ENCODE results near the gene TRIM56.

Gene TRIM56

DNA sequence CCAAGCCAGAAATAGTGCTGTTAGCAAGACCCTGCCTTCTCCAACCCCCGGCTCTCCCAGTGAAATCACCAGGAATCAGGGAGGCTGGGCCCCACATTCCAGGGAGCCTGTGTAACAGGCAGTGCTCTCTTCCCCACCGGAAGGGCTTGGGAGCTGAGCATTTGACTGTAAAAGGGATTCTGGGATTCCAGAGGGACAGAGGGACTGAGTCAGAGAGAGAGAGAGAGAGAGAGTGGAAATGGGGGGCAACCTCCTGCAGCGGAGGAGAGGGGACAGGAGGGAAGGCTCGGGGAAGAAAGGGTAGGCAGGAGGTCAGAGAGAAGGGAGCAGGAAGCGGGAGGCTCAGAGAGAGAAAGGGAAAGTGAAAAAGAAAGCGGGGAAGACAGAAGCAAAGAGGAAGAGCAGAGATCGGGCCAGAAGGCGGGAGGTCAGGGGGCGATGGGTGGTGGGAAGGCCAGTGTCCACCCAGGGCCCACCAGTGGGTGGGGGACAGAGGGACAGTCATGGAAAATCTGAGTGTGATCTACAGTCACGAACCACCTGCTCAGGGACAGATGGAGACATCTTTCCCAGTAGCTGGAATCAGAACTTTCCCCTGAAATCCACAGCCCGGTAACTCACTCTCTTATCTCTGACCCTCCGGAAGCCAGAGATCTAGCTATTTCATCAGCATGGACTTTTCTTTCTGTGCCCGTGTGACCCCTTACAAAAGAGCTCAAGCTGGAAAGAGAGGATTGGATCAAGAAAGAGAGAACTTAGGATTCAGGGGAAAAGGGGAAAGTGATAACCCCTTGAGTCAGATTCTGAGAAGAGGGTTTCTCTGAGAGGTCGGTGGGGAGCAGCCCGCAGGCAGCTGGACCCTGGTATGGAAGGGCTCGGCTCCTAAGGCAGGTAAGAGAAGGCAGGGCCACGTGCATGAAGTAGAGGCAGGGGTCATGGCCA, 37.0 kb downstream of the TRIM56 start:
- DNase-seq: no peak

DNA sequence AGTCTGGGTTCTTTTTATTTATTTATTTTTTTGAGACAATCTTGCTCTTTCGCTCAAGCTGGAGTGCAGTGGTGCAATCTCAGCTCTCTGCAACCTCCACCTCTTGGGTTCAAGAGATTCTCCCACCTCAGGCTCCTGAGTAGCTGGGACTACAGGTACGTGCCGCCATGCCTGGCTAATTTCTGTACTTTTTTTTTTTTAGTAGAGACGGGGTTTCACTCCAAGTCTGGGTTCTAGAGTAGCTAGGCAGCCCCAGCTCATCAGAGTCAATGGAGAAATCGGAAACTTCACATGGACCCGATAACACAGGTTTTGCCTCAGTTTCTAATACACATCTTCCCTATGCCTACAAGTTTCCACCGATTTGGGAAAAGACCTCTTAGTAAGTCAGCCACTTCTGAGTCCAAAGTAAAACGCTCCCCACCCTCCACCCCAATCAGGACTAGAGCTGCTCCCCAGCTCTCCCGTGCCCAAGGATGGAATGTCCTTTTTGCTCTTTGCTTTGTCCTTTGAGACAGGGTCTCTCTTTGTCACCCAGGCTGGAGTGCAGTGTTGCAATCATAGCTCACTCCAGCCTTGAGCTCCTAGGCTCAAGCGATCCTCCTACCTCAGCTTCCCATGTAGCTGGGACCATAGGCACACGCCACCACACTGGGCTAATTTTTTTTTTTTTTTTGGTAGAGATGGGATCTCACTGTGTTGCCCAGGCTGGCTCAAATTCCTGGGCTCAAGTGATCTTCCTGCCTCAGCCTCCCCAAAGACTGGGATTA, 37.8 kb downstream of the TRIM56 start:
- Histone ChIP-seq H3K36me3 (no peaks in the 10 kb centered on the region), H3K9me3 (ENCODE audit: severe bottlenecking) (peaks cover 4% of the 10 kb centered on the region), H3K4me3 (ENCODE audit: low read depth, low read length) (no peak overlapping the region), H3K27me3 (ENCODE audit: insufficient read depth, low read depth, severe bottlenecking) (peaks cover 91% of the 10 kb centered on the region), H3K27ac (no peak overlapping the region)
- no peak for DNase-seq
- TF ChIP-seq, protein P1, sequence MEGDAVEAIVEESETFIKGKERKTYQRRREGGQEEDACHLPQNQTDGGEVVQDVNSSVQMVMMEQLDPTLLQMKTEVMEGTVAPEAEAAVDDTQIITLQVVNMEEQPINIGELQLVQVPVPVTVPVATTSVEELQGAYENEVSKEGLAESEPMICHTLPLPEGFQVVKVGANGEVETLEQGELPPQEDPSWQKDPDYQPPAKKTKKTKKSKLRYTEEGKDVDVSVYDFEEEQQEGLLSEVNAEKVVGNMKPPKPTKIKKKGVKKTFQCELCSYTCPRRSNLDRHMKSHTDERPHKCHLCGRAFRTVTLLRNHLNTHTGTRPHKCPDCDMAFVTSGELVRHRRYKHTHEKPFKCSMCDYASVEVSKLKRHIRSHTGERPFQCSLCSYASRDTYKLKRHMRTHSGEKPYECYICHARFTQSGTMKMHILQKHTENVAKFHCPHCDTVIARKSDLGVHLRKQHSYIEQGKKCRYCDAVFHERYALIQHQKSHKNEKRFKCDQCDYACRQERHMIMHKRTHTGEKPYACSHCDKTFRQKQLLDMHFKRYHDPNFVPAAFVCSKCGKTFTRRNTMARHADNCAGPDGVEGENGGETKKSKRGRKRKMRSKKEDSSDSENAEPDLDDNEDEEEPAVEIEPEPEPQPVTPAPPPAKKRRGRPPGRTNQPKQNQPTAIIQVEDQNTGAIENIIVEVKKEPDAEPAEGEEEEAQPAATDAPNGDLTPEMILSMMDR (IDR thresholded peaks at IDR 0.05; ENCODE audit: low read depth, low read length): no peak

More for the DNA sequence above, 37.0 kb downstream of the TRIM56 start:
- H3K9me3 ChIP-seq (ENCODE audit: severe bottlenecking): peaks cover 4% of the 10 kb centered on the region
- H3K27me3 ChIP-seq (ENCODE audit: insufficient read depth, low read depth, severe bottlenecking): peaks cover 91% of the 10 kb centered on the region
- TF ChIP-seq, protein P1 (IDR thresholded peaks at IDR 0.05; ENCODE audit: low read depth, low read length): no peak
- H3K4me3 ChIP-seq (ENCODE audit: low read depth, low read length): no peak overlapping the region
- no peaks in the 10 kb centered on the region for H3K36me3 ChIP-seq
- no peak overlapping the region for H3K27ac ChIP-seq

DNA sequence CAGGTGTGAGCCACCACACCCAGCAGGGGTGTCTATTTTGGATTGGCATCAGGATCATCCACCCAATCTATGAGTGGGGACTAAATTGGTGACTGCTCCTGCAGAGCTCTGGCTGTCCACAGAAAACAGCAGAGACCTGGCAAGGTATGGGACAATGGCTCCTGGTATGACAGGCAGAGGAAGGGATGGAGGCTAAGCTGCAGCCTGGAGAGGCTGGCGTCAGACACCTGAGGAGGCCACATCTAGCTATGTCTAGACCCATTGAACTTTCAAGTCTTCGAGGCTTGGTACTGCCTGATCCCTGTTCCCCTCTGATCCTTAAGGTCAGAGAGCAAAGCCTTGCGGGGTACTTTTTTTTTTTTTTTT, 38.4 kb downstream of the TRIM56 start:
- TF ChIP-seq, protein P1 (IDR thresholded peaks at IDR 0.05; ENCODE audit: low read depth, low read length): no peak
- Histone ChIP-seq H3K27ac (no peak overlapping the region), H3K27me3 (ENCODE audit: insufficient read depth, low read depth, severe bottlenecking) (peaks cover 94% of the 10 kb centered on the region), H3K4me3 (ENCODE audit: low read depth, low read length) (no peak overlapping the region), H3K36me3 (no peaks in the 10 kb centered on the region), H3K9me3 (ENCODE audit: severe bottlenecking) (peaks cover 4% of the 10 kb centered on the region)
- no peak for DNase-seq

- H3K27ac ChIP-seq: no peak overlapping the region
- H3K36me3 ChIP-seq: no peaks in the 10 kb centered on the region
- DNase-seq: no peak
- TF ChIP-seq, protein P1 (IDR thresholded peaks at IDR 0.05; ENCODE audit: low read depth, low read length): no peak
- peaks cover 91% of the 10 kb centered on the region for H3K27me3 ChIP-seq (ENCODE audit: insufficient read depth, low read depth, severe bottlenecking)
- H3K9me3 ChIP-seq (ENCODE audit: severe bottlenecking): peaks cover 4% of the 10 kb centered on the region
- no peak overlapping the region for H3K4me3 ChIP-seq (ENCODE audit: low read depth, low read length)
Observed at GRCh38 chr7:101124376-101125056, 39.2 kb downstream of the TRIM56 start.

DNA sequence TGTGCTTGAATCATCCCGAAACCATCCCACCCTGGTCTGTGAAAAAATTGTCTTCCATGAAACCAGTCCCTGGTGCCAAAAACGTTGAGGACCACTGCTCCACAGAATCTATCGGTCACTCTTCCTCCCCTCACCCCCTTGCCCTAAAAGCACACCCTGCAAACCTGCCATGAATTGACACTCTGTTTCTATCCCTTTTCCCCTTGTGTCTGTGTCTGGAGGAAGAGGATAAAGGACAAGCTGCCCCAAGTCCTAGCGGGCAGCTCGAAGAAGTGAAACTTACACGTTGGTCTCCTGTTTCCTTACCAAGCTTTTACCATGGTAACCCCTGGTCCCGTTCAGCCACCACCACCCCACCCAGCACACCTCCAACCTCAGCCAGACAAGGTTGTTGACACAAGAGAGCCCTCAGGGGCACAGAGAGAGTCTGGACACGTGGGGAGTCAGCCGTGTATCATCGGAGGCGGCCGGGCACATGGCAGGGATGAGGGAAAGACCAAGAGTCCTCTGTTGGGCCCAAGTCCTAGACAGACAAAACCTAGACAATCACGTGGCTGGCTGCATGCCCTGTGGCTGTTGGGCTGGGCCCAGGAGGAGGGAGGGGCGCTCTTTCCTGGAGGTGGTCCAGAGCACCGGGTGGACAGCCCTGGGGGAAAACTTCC, 40.8 kb downstream of the TRIM56 start:
- no peak for DNase-seq
- TF ChIP-seq, protein P1 (IDR thresholded peaks at IDR 0.05; ENCODE audit: low read depth, low read length): no peak
- Histone ChIP-seq H3K9me3 (ENCODE audit: severe bottlenecking) (peaks cover 4% of the 10 kb centered on the region), H3K27ac (no peak overlapping the region), H3K36me3 (no peaks in the 10 kb centered on the region), H3K4me3 (ENCODE audit: low read depth, low read length) (no peak overlapping the region), H3K27me3 (ENCODE audit: insufficient read depth, low read depth, severe bottlenecking) (peaks cover 90% of the 10 kb centered on the region)
